ENCODE data around the gene AFF1. TPM values are rescaled to one million over a fixed set of nuclear protein-coding genes. Genes with fewer than 3 reads are reported as not detected.

The AFF1 gene
- polyA plus RNA-seq, 1 donor (not counting 4 experiments of a cell fraction or from before 2014, with no cell fraction given) = 14.4 TPM

DNA sequence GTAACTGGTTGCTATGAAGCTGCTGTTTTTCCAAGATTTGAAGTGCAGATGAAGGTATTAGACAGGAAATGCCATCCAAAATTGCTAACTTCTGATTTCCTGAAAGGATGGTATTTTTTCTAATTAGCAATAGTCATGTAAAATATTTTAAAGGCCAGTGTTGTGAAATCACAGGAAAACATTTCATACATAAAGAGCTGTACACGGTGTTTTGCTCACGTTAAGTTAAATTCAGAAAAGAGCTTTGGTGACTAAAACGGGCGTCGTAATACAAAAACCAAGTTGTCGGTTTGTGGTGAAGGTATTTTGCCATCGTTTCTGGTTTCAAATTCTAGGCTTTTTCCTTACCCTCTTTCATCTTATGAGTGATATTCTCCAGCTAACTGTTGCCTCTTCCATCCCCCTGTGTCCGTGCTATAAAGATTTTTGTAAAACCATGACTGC is 39.8 kb downstream of the AFF1 start:
- peaks cover 3% of the 10 kb centered on the region for H4K20me1 ChIP-seq (ENCODE audit: control insufficient read depth, extremely low read depth, insufficient read depth, low read length)
- no peaks in the 10 kb centered on the region for H3K27me3 ChIP-seq (ENCODE audit: control insufficient read depth, extremely low read depth, insufficient read depth, low read length)
- FAIRE-seq (no peak), DNase-seq (ENCODE audit: low read depth, low spot score) (no peak)
- H3K4me3 ChIP-seq (ENCODE audit: control insufficient read depth in 2 of 3, extremely low read depth in 1 of 3, insufficient read depth in 2 of 3, low read depth in 1 of 3, low read length in 3 of 3) = no peak overlapping the region
- peaks cover 3% of the 10 kb centered on the region for H3K9me1 ChIP-seq (ENCODE audit: control insufficient read depth, extremely low read depth, insufficient read depth, low read length)
- H3K79me2 ChIP-seq (ENCODE audit: control insufficient read depth, insufficient read depth, low read length) = peaks cover 53% of the 10 kb centered on the region
- peaks cover 0 to 4% of the 10 kb centered on the region in 2 experiments for H3K36me3 ChIP-seq (ENCODE audit: control insufficient read depth in 2 of 2, extremely low read depth in 1 of 2, insufficient read depth in 2 of 2, low read length in 2 of 2)
- H3K4me2 ChIP-seq (ENCODE audit: control insufficient read depth, extremely low read depth, insufficient read depth, low read depth, low read length) = no peak overlapping the region
- no peaks in the 10 kb centered on the region for H3K9me3 ChIP-seq (ENCODE audit: control insufficient read depth, low read depth, low read length)
- H3K9ac ChIP-seq (ENCODE audit: control insufficient read depth, extremely low read depth, insufficient read depth, low read length) = no peak overlapping the region
- H2AFZ ChIP-seq (ENCODE audit: control insufficient read depth, low read length) = no peak overlapping the region
- H3K27ac ChIP-seq (ENCODE audit: control insufficient read depth, insufficient read depth, low read length) = no peak overlapping the region
- peaks cover 45% of the 10 kb centered on the region for H3K4me1 ChIP-seq (ENCODE audit: control insufficient read depth, extremely low read depth, insufficient read depth, low read length)
- dilution Hi-C loops (cut with MboI; ENCODE audit: extremely low pct_ligation_motif_present, low sequenced_read_pairs) = no loop called here
- TF ChIP-seq, protein P1, sequence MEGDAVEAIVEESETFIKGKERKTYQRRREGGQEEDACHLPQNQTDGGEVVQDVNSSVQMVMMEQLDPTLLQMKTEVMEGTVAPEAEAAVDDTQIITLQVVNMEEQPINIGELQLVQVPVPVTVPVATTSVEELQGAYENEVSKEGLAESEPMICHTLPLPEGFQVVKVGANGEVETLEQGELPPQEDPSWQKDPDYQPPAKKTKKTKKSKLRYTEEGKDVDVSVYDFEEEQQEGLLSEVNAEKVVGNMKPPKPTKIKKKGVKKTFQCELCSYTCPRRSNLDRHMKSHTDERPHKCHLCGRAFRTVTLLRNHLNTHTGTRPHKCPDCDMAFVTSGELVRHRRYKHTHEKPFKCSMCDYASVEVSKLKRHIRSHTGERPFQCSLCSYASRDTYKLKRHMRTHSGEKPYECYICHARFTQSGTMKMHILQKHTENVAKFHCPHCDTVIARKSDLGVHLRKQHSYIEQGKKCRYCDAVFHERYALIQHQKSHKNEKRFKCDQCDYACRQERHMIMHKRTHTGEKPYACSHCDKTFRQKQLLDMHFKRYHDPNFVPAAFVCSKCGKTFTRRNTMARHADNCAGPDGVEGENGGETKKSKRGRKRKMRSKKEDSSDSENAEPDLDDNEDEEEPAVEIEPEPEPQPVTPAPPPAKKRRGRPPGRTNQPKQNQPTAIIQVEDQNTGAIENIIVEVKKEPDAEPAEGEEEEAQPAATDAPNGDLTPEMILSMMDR (optimal IDR thresholded peaks at IDR 0.05 in 1 of 3, IDR thresholded peaks at IDR 0.05 in 1 of 3, conservative IDR thresholded peaks at IDR 0.05 in 1 of 3; ENCODE audit: extremely low read depth in 1 of 3, insufficient read depth in 2 of 3, low read length in 3 of 3) = no peak
- TF ChIP-seq EZH2 (IDR thresholded peaks at IDR 0.05; ENCODE audit: low read length) = no peak

DNA sequence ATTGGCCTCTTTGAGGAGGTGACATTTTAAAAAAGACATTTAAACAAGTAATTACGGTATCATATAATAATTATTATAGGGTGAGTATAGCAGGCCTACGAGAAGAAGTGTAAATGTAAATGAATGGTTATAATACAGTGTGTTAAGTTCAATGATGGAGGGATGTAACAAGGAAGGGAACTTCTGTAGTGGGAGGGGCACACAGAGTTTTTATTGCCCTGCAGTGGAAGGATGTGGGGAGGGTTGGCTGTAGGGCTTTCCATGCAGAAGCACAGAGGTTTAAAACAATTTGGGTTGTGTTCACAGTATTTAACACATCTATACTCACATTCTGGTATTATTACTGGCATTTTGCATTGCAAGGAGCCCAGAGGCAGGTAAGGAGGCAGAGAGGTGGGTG is 41.1 kb downstream of the AFF1 start:
- TF ChIP-seq, protein P1 (optimal IDR thresholded peaks at IDR 0.05 in 1 of 3, IDR thresholded peaks at IDR 0.05 in 1 of 3, conservative IDR thresholded peaks at IDR 0.05 in 1 of 3; ENCODE audit: extremely low read depth in 1 of 3, insufficient read depth in 2 of 3, low read length in 3 of 3) = no peak
- TF ChIP-seq EZH2 (IDR thresholded peaks at IDR 0.05; ENCODE audit: low read length) = no peak
- Histone ChIP-seq H2AFZ (ENCODE audit: control insufficient read depth, low read length) (no peak overlapping the region), H3K27me3 (ENCODE audit: control insufficient read depth, extremely low read depth, insufficient read depth, low read length) (no peaks in the 10 kb centered on the region), H4K20me1 (ENCODE audit: control insufficient read depth, extremely low read depth, insufficient read depth, low read length) (peaks cover 3% of the 10 kb centered on the region), H3K79me2 (ENCODE audit: control insufficient read depth, insufficient read depth, low read length) (peaks cover 57% of the 10 kb centered on the region), H3K9me3 (ENCODE audit: control insufficient read depth, low read depth, low read length) (no peaks in the 10 kb centered on the region), H3K27ac (ENCODE audit: control insufficient read depth, insufficient read depth, low read length) (no peak overlapping the region), H3K4me3 (ENCODE audit: control insufficient read depth in 2 of 3, extremely low read depth in 1 of 3, insufficient read depth in 2 of 3, low read depth in 1 of 3, low read length in 3 of 3) (no peak overlapping the region), H3K4me2 (ENCODE audit: control insufficient read depth, extremely low read depth, insufficient read depth, low read depth, low read length) (no peak overlapping the region), H3K4me1 (ENCODE audit: control insufficient read depth, extremely low read depth, insufficient read depth, low read length) (peaks cover 39% of the 10 kb centered on the region), H3K36me3 (ENCODE audit: control insufficient read depth in 2 of 2, extremely low read depth in 1 of 2, insufficient read depth in 2 of 2, low read length in 2 of 2) (peaks cover 0 to 4% of the 10 kb centered on the region in 2 experiments), H3K9ac (ENCODE audit: control insufficient read depth, extremely low read depth, insufficient read depth, low read length) (no peak overlapping the region), H3K9me1 (ENCODE audit: control insufficient read depth, extremely low read depth, insufficient read depth, low read length) (peaks cover 3% of the 10 kb centered on the region)
- dilution Hi-C loops (cut with MboI; ENCODE audit: extremely low pct_ligation_motif_present, low sequenced_read_pairs) = no loop called here
- FAIRE-seq = no peak
- no peak for DNase-seq (ENCODE audit: low read depth, low spot score)

Data from keratinocyte (primary cell).